SK-N-SH (cell line): ENCODE data around the gene FGGY. TPM values are rescaled to one million over a fixed set of nuclear protein-coding genes. Genes with fewer than 3 reads are reported as not detected.

Experiments
- CTCF ChIA-PET: fragments of 300-600, 350-600 bp; formaldehyde crosslinking; extraction: SDS; loops from one replicate; lab custom pipeline; 2021; lab: Yijun Ruan, JAX
- POLR2A ChIA-PET: fragments of 350-600 bp; sonication (Branson Sonifier 250); formaldehyde crosslinking; extraction: SDS; loops from one replicate; lab custom pipeline; 2020; ENCODE audit warnings: antibody characterized with exemption, inconsistent platforms; lab: Yijun Ruan, JAX
- DNase-seq: peaks from one replicate; pipeline ENCODE4 v3.0.0; 2012
- H2AFZ ChIP-seq: fragments of 200-600 bp; sonication (generic); 2 replicates; pipeline ENCODE4 v1.8.1; 2016; ENCODE audit warnings: antibody characterized with exemption, mild to moderate bottlenecking, low read depth
- H3F3A ChIP-seq: fragments of 200-600 bp; sonication (generic); replicated peaks from 2 replicates; pipeline ENCODE3; 2016; ENCODE audit warnings: antibody characterized with exemption, mild to moderate bottlenecking; ENCODE audit not compliant: insufficient read depth
- H3K27ac ChIP-seq, 2 experiments: fragments of 200-500 bp in 1 of 2; fragments of 200-600 bp in 1 of 2; sonication (Bioruptor generic) in 1 of 2; sonication (generic), shearing (Covaris generic) in 1 of 2; 2 replicates each; pipeline versions ENCODE4 v1.5.1 to v1.6.1; 2014 to 2016; ENCODE audit warnings: low read depth in 2 of 2, inconsistent platforms in 1 of 2, low read length in 1 of 2, mild to moderate bottlenecking in 1 of 2, mixed read lengths in 1 of 2
- H3K27me3 ChIP-seq: fragments of 200-600 bp; sonication (generic), shearing (Covaris generic); 2 replicates; pipeline ENCODE4 v1.6.1; 2016; ENCODE audit warnings: mixed run types; ENCODE audit not compliant: insufficient read depth
- H3K36me3 ChIP-seq, 2 experiments: fragments of 200-500 bp in 1 of 2; fragments of 200-600 bp in 1 of 2; sonication (Bioruptor generic) in 1 of 2; sonication (generic) in 1 of 2; replicated peaks in 1 of 2; 2 replicates each; pipeline versions ENCODE3 to v1.5.1; 2014 to 2016; ENCODE audit warnings: low read length in 1 of 2, mild to moderate bottlenecking in 1 of 2; ENCODE audit not compliant: insufficient read depth in 2 of 2, control insufficient read depth in 1 of 2
- H3K4me1 ChIP-seq, 2 experiments: fragments of 200-500 bp in 1 of 2; fragments of 200-600 bp in 1 of 2; sonication (Bioruptor generic) in 1 of 2; sonication (generic), shearing (Covaris generic) in 1 of 2; 2 replicates each; pipeline versions ENCODE4 v1.5.1 to v1.6.1; 2014 to 2016; ENCODE audit warnings: low read depth in 1 of 2, low read length in 1 of 2, mixed run types in 1 of 2; ENCODE audit not compliant: insufficient read depth in 2 of 2, control insufficient read depth in 1 of 2
- H3K4me2 ChIP-seq: fragments of 200-600 bp; sonication (generic), shearing (Covaris generic); 2 replicates; pipeline ENCODE4 v1.6.1; 2017; ENCODE audit warnings: mixed run types
- H3K4me3 ChIP-seq, 2 experiments: fragments of 200-500 bp in 1 of 2; fragments of 200-600 bp in 1 of 2; sonication (Bioruptor generic) in 1 of 2; sonication (generic), shearing (Covaris generic) in 1 of 2; 2 replicates each; pipeline versions ENCODE4 v1.5.1 to v1.8.1; 2014 to 2016; ENCODE audit warnings: low read depth in 2 of 2, inconsistent platforms in 1 of 2, low read length in 1 of 2, mild to moderate bottlenecking in 1 of 2, mixed read lengths in 1 of 2, moderate library complexity in 1 of 2
- H3K79me2 ChIP-seq: fragments of 200-600 bp; sonication (generic); 2 replicates; pipeline ENCODE4 v1.8.1; 2017; ENCODE audit warnings: mild to moderate bottlenecking; ENCODE audit not compliant: insufficient read depth
- H3K9ac ChIP-seq: fragments of 200-600 bp; sonication (generic); 2 replicates; pipeline ENCODE4 v1.6.1; 2017; ENCODE audit warnings: mixed run types
- H3K9me2 ChIP-seq: fragments of 200-600 bp; sonication (generic); 2 replicates; pipeline ENCODE4 v1.6.1; 2017; ENCODE audit warnings: mixed run types
- H3K9me3 ChIP-seq: fragments of 200-600 bp; sonication (generic); 2 replicates; pipeline ENCODE4 v1.6.1; 2017; ENCODE audit warnings: mixed run types, mild to moderate bottlenecking, moderate library complexity
- H4K20me1 ChIP-seq: fragments of 200-600 bp; sonication (generic); 2 replicates; pipeline ENCODE4 v1.6.1; 2017; ENCODE audit warnings: mild to moderate bottlenecking, mixed run types; ENCODE audit not compliant: insufficient read depth
- CHD2 ChIP-seq: fragments of 150-350 bp; IDR thresholded peaks from 2 replicates; pipeline ENCODE4 v1.6.1; 2018; ENCODE audit warnings: low read length; ENCODE audit not compliant: partially characterized antibody
- ELF1 ChIP-seq: IDR thresholded peaks from 2 replicates; pipeline ENCODE4 v1.4.0; 2012
- EP300 ChIP-seq, 2 experiments: IDR thresholded peaks; 2 replicates each; pipeline versions ENCODE4 v1.4.0 to v1.6.1; 2012; ENCODE audit warnings: borderline replicate concordance in 1 of 2, low read depth in 1 of 2, low read length in 1 of 2
- FOXJ3 ChIP-seq: sonication (generic); formaldehyde crosslinking; IDR thresholded peaks from 2 replicates; pipeline ENCODE4 v1.5.1; 2020; ENCODE audit warnings: mild to moderate bottlenecking, missing genetic modification reagents
- FOXM1 ChIP-seq: IDR thresholded peaks from 2 replicates; pipeline ENCODE4 v1.4.0; 2012; ENCODE audit warnings: low read depth, mild to moderate bottlenecking
- GABPA ChIP-seq: IDR thresholded peaks from 2 replicates; pipeline ENCODE4 v1.4.0; 2012; ENCODE audit warnings: low read depth, mild to moderate bottlenecking
- GATA2 ChIP-seq: sonication (generic); formaldehyde crosslinking; IDR thresholded peaks from 2 replicates; pipeline ENCODE4 v1.5.0; 2020; ENCODE audit warnings: mild to moderate bottlenecking, missing genetic modification reagents
- JUND ChIP-seq: IDR thresholded peaks from 2 replicates; pipeline ENCODE4 v1.4.0; 2012
- MAX ChIP-seq: IDR thresholded peaks from 2 replicates; pipeline ENCODE4 v1.4.0; 2012; ENCODE audit warnings: low read depth
- MXI1 ChIP-seq: IDR thresholded peaks from 2 replicates; pipeline ENCODE4 v1.6.1; 2012; ENCODE audit warnings: mild to moderate bottlenecking, low read depth, low read length, improper control_type of control experiment
- NRF1 ChIP-seq: IDR thresholded peaks from 2 replicates; pipeline ENCODE4 v1.6.1; 2012; ENCODE audit warnings: low read depth, mild to moderate bottlenecking, low read length
- PBX3 ChIP-seq: IDR thresholded peaks from 2 replicates; pipeline ENCODE4; 2012
- RCOR1 ChIP-seq: fragments of 150-350 bp; IDR thresholded peaks from 2 replicates; pipeline ENCODE4 v1.6.1; 2017; ENCODE audit warnings: antibody characterized with exemption, low read length
- REST ChIP-seq: IDR thresholded peaks from 2 replicates; pipeline ENCODE4 v1.6.1; 2012; ENCODE audit warnings: mild to moderate bottlenecking, low read depth, low read length, moderate library complexity
- RFX5 ChIP-seq: IDR thresholded peaks from 2 replicates; pipeline ENCODE4 v1.6.1; 2012; ENCODE audit warnings: mild to moderate bottlenecking, improper control_type of control experiment, low read length
- TCF12 ChIP-seq: IDR thresholded peaks from 2 replicates; pipeline ENCODE4 v1.4.0; 2012
- USF1 ChIP-seq: IDR thresholded peaks from 2 replicates; pipeline ENCODE4 v1.4.0; 2012; ENCODE audit warnings: low read depth, borderline replicate concordance
- YY1 ChIP-seq: IDR thresholded peaks from 2 replicates; pipeline ENCODE4 v1.4.0; 2012; ENCODE audit warnings: low read depth, mild to moderate bottlenecking
- ZBTB33 ChIP-seq: IDR thresholded peaks from 2 replicates; pipeline ENCODE4 v1.4.0; 2012; ENCODE audit warnings: low read depth, borderline replicate concordance
- WGBS: methylation state at CpG from one replicate; pipeline ENCODE4 v1.1.6; 2017; ENCODE audit warnings: low lambda C conversion rate; 5-methylcytosine and 5-hydroxymethylcytosine counted together
- polyA plus RNA-seq, 3 experiments: library from polyadenylated mRNA; depleted of rRNA; stranded (reverse); fragments of >200 nt; gene quantifications; 2 replicates each; pipeline ENCODE4 v1.2.3, GENCODE V29; 2012

The FGGY gene
- polyA plus RNA-seq, 1 of the 3 experiments (the other 2 are of a cell fraction), result 10.3 TPM

GRCh38 chr1:59511476-59512465 is 214.9 kb downstream of the FGGY start:
- Histone ChIP-seq H3K36me3 (no peaks in the 10 kb centered on the region), H3K4me1 (peaks cover 0 to 8% of the 10 kb centered on the region in 2 experiments; a peak in 2 of 4 replicates), H3K4me3 (no peak overlapping the region), H3F3A (no peaks in the 10 kb centered on the region), H3K79me2 (no peaks in the 10 kb centered on the region), H3K27ac (no peak overlapping the region), H4K20me1 (no peaks in the 10 kb centered on the region), H3K9me3 (no peaks in the 10 kb centered on the region), H3K9me2 (no peaks in the 10 kb centered on the region), H3K4me2 (no peak overlapping the region), H2AFZ (no peak overlapping the region), H3K9ac (no peak overlapping the region), H3K27me3 (no peaks in the 10 kb centered on the region)
- ChIA-PET CTCF (interaction anchor here (1.2 kb wide), 1 partner anchor 12 kb away, joined by 3 read pairs; no protein-coding TSS in a partner anchor), POLR2A (no interaction called here)
- WGBS, result 97% methylated on average over 7 of the region's 7 CpGs
- no peak for DNase-seq
- TF ChIP-seq ELF1 (no peak), RFX5 (no peak), RCOR1 (no peak), USF1 (no peak), GATA2 (CRISPR knock-in tag) (no peak), FOXJ3 (CRISPR knock-in tag) (no peak), YY1 (no peak), EP300 (IDR thresholded peaks at IDR 0.05; ENCODE audit: borderline replicate concordance in 1 of 2, low read depth in 1 of 2, low read length in 1 of 2) (no peak), JUND (no peak), FOXM1 (no peak), GABPA (no peak)

- Histone ChIP-seq H3K9ac (no peak overlapping the region), H3K9me3 (no peaks in the 10 kb centered on the region), H3K27ac (no peak overlapping the region), H3K79me2 (no peaks in the 10 kb centered on the region), H3K4me1 (peaks cover 0 to 8% of the 10 kb centered on the region in 2 experiments; a peak in 2 of 4 replicates), H3F3A (no peaks in the 10 kb centered on the region), H4K20me1 (no peaks in the 10 kb centered on the region), H2AFZ (no peak overlapping the region), H3K4me2 (no peak overlapping the region), H3K27me3 (no peaks in the 10 kb centered on the region), H3K9me2 (no peaks in the 10 kb centered on the region), H3K4me3 (no peak overlapping the region), H3K36me3 (no peaks in the 10 kb centered on the region)
- WGBS, result 95% methylated on average over 1 of the region's 1 CpG
- CTCF ChIA-PET, result interaction anchor here (1.0 to 1.2 kb wide), 2 partner anchors 9 to 11 kb away, joined by 3 read pairs; no protein-coding TSS in a partner anchor
- DNase-seq, result no peak
- TF ChIP-seq MXI1, result no peak
- TF ChIP-seq FOXM1, result no peak
- no peak for TF ChIP-seq REST
- no peak for TF ChIP-seq PBX3
- TF ChIP-seq RCOR1, result no peak
- TF ChIP-seq JUND, result no peak
- TF ChIP-seq MAX, result no peak
- no peak for TF ChIP-seq FOXJ3 (CRISPR knock-in tag)
- no peak for TF ChIP-seq CHD2
- no peak for TF ChIP-seq NRF1
- TF ChIP-seq EP300 (IDR thresholded peaks at IDR 0.05; ENCODE audit: borderline replicate concordance in 1 of 2, low read depth in 1 of 2, low read length in 1 of 2), result no peak
- TF ChIP-seq ZBTB33, result no peak
- TF ChIP-seq TCF12, result no peak
- POLR2A ChIA-PET, result no interaction called here
These were observed 215.8 kb downstream of the FGGY start for GRCh38 chr1:59512702-59513101.
